Measurements from ENCODE around the gene P2RY6. TPM values are rescaled to one million over a fixed set of nuclear protein-coding genes. Genes with fewer than 3 reads are reported as not detected.

P2RY6 gene
- total RNA-seq, 1 experiment from 2014 or later, result not detected

DNA sequence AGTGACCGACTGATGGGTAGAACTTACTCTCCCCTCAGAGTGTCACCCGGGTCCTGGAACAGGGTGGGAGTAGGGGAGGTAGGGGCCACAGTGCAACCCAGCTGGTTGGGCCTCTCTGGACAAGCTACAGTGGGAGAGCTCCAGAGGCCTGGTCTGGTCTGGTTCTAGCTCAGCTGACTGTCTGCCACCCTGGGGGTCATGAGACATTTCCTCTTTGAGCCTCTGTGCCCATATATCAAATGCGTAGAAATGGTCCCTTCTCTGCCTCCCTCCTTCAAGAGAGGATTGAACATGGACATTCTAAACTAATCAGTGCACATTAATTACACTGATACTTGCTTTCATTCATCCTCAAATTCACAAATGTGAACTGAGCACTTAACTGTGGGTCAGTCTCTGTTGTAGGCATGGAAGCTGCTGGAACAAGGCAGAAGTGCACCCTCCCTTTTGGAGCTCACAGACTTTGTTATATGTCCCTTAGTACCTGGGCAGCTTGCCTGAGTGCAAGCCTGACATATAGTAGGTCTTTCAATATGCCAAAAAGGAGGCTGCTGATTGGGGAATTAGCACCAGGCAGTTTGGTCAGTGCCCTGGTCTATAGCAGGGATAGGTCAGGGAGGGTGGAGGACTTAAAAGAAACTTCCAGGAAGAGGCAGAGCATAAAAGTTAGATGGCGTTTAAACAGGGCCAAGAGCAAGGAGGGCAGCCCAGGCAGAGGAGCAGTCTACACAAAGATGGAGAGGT lies 61.7 kb downstream of the P2RY6 start:
- DNase-seq (ENCODE audit: low spot score), result no peak

DNA sequence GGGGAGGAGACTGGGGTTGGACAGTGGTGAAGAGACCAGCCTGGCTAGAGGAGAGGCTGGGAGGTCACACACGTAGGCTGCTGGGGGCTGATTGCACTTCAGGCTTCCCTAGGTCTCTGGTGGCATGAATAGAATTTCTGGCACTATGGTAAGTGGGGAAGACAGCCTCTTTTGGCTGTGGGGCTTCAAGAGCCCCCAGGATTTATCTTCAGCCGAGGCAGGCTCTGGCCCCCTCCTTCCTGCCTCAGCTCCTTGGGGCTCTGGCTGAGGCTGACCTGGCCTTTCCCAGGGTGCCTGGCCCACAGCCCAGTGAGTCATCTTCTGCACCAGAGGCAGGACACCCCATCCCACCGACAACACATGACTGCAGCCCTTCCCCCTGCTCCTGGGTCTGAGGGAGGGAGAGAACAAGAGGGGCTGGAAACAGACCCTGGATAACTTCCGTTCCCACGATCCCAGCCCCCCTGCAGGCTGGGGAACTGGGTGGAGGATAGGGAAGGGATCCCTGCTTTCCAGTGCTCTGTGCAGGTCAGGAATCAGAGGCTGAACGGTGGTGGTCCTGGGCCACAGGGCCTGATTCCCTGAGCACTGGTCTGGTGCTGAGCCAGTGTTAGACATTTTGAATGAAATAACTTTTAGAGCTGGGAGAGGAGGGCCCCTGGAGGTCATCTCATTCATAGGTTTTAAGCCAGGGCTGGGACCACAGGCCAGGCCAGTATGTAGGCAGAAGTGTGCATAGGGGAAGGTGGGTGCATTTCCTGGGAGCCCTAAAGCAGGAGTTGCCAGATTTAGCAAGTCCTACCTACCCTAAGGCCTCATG lies 62.5 kb downstream of the P2RY6 start:
- DNase-seq (ENCODE audit: low spot score), result peak; percentile 94

DNA sequence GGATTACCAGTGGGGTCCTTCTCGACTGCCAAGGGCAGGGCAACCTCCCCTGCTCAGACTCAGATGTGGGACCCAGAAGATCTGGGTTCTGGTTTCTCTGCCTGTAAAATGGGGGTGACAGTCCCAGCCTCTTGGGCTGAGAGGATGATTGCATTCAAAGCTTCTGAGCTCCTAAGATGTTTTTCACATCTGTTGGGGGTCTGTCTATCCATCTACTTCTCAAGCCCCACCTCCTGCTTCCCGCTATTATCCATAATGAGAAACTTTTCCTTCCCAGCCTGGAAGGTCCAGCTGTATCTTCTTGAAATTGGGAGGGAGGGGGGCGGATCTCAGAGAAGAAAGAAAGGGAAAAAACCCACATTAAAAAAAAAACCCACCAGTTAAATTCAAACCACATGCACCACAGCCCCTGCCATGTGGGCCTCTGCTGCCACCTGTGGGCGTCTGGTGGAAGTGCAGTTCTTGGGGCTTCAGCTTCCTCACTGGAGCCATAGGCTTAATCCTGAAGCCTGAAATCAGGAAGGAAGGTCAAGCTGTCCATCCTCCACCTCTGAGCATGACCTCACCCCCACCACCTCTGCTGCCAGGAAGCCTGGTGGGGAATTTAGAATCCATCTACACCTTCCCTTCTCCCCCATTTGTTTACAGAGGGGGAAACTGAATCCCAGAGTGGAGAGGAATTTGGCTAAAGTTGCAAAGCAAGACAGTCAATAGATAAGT lies 63.2 kb downstream of the P2RY6 start:
- peak; percentile 82 for DNase-seq (ENCODE audit: low spot score)

DNA sequence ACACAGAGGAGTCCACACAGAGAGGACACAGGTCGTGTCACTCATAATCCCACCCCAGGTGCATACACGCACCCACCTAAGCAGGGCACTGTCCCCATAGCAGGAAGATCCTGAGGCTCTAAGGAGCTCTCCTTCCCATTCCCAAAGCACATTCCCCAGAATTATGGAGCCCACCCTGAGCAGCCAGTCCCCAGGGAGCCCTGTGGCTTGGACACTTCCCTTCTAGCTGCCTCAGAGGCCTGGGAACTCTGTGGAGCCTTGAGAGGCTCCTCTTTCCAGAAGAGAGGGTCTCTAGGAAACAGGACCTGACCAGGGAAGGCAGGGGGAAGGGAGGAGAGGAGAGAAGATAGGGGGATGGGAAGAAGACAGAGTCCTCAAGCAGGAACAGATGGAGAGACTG lies 65.7 kb downstream of the P2RY6 start:
- DNase-seq (ENCODE audit: low spot score), result no peak

DNA sequence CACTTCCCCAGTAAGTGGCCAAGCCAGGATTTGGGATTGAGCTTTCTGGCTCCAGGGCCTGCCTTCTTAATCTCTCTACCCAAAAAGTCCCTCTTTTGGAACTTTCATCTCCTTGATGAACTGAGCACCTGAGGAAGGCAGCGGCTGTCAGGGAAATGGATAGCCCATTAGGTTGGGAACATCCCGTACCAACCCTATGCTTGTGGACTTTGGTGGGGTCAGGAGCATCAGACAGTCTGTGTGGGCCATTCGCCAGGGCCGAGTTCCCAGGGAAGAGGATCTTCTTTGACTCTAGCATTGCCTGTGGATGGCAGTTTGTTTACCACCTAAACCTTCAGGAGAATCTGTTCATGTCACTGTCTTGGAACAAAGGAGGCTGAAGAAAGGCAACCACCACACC lies 66.1 kb downstream of the P2RY6 start:
- DNase-seq (ENCODE audit: low spot score), result no peak

DNA sequence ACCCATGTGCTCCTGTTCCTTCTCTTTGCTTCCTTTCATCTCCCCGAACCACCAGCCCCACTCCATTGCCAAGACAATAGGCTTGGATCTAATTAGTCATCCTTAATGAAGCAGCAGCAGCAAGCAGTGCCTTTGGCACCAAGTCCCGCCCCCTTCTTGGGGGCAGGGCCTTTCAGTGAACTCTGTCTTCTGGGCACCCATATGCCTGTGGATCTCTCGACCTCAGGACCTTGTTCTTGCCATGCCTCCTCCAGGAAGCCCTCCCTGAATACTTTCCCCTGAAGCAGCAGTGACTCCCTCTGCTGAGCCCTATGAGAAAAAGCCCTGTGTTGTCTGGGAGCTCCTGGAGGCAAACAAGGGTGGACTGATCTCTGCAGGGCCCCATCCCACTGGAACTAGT lies 68.0 kb downstream of the P2RY6 start:
- DNase-seq (ENCODE audit: low spot score), result no peak

DNA sequence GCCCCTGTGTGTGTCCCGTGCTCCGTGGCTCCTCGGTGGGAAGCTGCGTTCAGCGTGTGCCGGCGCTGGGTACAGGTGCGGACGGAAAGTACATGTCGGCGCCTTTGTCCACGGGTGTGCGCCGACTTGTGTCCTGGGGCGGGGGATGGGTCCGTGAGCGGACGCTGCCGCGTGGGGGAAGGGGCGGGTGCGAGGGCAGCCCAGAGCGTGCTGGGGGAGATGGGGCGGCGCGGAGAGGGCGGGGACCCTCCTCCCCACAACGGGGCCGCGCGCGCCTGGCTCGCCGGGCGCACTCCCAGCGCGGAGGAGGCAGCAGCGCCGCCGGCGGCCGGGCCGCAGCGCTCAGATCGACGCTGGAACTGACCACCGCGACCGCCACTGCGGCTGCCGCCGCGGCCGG lies 70.5 kb downstream of the P2RY6 start:
- no peak for DNase-seq (ENCODE audit: low spot score)

DNA sequence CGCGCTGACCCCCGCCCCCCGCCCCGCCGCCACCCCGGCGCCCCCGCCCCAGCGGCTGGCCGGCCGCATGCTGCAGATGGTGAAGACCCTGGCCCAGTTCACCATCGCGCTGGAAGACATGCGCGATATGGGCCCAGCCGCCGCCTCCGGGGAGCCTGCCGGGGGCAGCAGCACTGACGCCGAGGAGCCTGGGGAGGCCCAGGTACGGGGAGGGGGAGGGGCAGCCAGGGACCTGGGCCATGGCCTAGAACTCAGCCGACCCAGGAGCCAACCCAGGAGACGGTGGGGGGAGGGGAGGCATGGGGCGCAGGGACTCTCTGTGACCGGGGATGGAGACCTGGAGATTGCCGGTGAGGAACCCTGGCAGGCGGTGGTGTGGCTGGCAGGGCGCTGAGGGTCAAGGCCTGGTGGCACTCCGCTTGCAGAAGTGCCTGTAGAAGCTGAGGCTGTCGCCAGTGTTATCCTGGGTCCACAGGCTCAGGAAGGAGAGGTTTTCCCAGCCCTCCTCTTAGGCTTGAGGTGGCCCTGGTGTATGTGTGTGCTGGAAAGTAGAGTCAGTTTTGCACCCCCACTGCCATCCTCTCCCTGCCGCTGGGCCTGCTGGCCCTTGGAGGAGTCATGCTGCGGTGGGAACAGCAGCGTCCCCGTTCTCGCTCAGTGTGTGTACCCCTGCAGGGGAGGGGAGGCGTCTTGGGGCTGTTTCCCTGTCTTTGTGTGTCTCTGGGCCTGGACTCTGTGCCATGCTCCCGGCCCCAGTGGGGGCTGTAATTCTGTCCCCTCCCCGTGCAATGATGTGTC lies 71.1 kb downstream of the P2RY6 start:
- no peak for DNase-seq (ENCODE audit: low spot score)

DNA sequence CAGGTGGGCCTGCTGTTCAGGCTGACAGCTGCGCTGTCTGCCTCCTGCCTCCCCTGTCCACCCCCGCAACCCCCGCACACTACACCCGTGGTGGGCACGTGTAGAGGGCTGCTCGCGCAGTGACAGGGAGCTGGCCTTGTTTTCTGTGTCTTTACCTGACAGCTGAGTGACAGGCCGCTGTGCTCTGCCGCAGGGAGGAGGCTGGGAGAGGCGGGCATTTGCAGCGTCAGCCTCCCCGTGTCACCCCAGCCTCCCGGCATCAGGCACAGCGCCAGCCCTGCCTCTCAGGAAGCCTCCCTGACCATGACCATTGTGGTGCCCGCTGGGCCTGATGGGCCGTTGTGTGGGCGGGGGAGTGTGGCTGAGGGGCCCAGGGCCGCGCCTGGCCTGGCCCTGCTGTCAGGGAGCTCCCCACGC lies 72.1 kb downstream of the P2RY6 start:
- DNase-seq (ENCODE audit: low spot score), result no peak

DNA sequence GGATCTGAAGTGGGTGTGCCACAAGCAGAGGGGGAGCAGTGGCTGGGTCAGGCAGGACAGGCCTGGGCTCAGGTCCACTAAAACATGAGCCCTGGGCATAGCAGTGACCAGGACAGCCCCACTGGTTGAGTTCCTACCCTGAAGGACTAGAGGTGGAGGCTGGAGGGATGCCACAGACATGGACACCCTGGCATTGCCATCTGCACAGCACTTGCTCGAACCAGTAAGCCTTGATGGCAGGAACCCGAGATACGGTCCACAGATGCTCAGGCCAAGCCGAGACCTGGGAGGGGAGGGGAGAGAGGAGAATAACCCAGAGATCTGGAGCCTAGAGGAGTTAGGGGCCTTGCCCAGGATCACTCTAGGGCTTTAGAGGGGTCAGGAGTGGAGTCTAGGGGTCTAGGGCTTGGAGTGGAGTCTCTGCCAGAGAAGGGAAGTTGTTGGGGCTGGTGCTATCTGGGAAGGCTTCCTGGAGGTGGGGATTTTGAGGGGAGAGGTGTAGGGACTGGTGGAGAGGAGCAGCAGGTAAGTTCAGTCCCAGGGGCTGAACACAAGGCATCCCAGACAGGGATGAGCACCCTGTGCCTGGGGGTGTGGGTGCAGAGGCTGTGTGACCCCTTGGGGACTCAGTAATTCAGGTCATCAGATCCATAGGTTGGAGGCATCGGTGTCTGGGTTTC lies 73.5 kb downstream of the P2RY6 start:
- DNase-seq (ENCODE audit: low spot score), result no peak

DNA sequence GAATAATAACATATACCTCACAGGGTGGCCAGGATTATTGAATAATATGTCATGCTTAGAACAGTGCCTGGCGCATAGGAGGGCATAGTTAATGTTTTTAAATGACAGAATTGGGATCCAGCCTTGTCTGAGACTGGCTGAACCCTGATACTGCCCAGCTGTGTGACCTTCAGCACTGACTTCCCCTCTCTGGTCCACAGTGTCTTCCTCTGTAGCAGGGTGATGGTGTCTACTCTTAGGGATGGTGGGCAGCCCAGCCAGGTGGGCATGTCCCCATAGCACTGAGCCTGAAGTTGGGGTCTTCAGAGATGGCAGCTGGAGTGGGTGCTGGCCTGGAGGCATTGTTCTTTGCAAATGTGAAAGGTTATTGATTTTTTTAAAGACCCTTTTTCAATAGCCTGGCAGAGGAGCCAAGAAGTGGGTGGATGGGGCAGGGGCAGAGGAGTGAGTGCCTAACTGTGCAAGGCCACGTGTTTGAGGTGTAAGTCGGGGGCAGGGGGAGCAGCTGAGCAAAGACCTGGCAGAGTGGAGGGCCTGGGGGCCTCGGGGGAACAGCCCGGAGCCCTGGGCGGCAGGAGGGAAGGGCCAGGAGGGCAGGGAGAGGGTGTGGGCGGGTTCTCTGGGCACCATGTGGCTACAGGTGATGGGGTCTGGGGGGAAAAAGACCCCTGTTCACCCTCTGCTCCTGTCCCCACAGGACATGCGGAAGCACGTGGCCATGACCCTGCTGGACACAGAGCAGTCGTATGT lies 74.2 kb downstream of the P2RY6 start:
- DNase-seq (ENCODE audit: low spot score), result no peak

DNA sequence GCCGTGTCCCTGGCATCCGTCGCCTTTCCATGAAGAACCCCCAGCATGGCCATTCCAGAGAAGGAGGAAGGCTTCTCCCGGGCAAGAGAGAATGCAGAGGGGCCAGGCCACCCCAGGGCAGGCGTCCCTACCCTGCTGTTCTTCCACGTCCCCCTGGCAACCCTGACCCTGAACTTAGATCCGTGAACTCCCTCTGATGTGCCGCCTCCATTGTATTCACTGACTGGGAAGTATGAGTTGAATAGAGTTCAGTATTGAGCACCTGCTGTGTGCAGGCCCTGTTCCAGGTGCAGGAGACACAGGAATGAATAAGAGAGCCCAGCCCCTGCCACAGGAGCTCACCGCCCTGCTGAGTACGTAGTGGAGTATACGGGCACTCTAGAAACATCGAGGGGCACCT lies 74.9 kb downstream of the P2RY6 start:
- DNase-seq (ENCODE audit: low spot score), result no peak

Other genes with a start within 250 kb of the P2RY6 start
- gene FCHSD2, start 130.0 kb upstream of the P2RY6 start, total RNA-seq (2014; rRNA removed; shearing (Covaris generic)), result 6.3 and 8.7 TPM in 2 replicates
- not detected in 2 replicates for gene P2RY2, start 54.1 kb upstream of the P2RY6 start, total RNA-seq (2014; rRNA removed; shearing (Covaris generic))
- 9.8 and 25.0 TPM in 2 replicates for gene ARHGEF17, start 35.9 kb downstream of the P2RY6 start, total RNA-seq (2014; rRNA removed; shearing (Covaris generic))
- gene RELT, start 104.1 kb downstream of the P2RY6 start, total RNA-seq (2014; rRNA removed; shearing (Covaris generic)), result 15.5 and 17.0 TPM in 2 replicates

Data from A172 (cell line).